ENCODE results near the gene PLVAP.

GRCh38 chr19:17418710-17419109 lies 41.6 kb upstream of the PLVAP start:
- TF ChIP-seq CTCF (IDR thresholded peaks at IDR 0.05): no peak
- TF ChIP-seq POLR2A (IDR thresholded peaks at IDR 0.05): no peak
